Measurements from ENCODE around the gene ADGRF1.

GRCh38 chr6:47034926-47035325 lies 7.2 kb downstream of the ADGRF1 start:
- TF ChIP-seq, protein P1, sequence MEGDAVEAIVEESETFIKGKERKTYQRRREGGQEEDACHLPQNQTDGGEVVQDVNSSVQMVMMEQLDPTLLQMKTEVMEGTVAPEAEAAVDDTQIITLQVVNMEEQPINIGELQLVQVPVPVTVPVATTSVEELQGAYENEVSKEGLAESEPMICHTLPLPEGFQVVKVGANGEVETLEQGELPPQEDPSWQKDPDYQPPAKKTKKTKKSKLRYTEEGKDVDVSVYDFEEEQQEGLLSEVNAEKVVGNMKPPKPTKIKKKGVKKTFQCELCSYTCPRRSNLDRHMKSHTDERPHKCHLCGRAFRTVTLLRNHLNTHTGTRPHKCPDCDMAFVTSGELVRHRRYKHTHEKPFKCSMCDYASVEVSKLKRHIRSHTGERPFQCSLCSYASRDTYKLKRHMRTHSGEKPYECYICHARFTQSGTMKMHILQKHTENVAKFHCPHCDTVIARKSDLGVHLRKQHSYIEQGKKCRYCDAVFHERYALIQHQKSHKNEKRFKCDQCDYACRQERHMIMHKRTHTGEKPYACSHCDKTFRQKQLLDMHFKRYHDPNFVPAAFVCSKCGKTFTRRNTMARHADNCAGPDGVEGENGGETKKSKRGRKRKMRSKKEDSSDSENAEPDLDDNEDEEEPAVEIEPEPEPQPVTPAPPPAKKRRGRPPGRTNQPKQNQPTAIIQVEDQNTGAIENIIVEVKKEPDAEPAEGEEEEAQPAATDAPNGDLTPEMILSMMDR (IDR thresholded peaks at IDR 0.05), result no peak
- no peak for TF ChIP-seq POLR2A (IDR thresholded peaks at IDR 0.05)
